Endothelial cell of umbilical vein (primary cell): Measurements from ENCODE around the gene FAM180A. TPM values are rescaled to one million over a fixed set of nuclear protein-coding genes. Genes with fewer than 3 reads are reported as not detected.

Source experiments
- BruUV-seq: library from RNA; stranded (reverse); fragments of 400-500 nt; replicated peaks from 2 replicates; lab custom pipeline; 2021; lab: Mats Ljungman, UMichigan
- CTCF ChIA-PET: fragments of 300-600, 350-600 bp; sonication (Branson Sonifier 250); formaldehyde crosslinking; loops from one replicate; lab custom pipeline; 2021; ENCODE audit warnings: antibody characterized with exemption, inconsistent platforms; lab: Charles Lee
- POLR2A ChIA-PET: fragments of 300-600, 350-600 bp; sonication (Branson Sonifier 250); formaldehyde crosslinking; loops from one replicate; lab custom pipeline; 2021; ENCODE audit warnings: antibody characterized with exemption, inconsistent platforms; lab: Charles Lee
- DNase-seq: peaks from one replicate; pipeline ENCODE4 v3.0.0-alpha.2; 2011; ENCODE audit warnings: low read depth, low spot score
- FAIRE-seq: peaks from 2 replicates; lab custom pipeline; 2011; peaks lifted over from hg19 to GRCh38; lab: Jason Lieb, UNC
- H2AFZ ChIP-seq: 2 replicates; pipeline ENCODE4 v1.6.0; 2012; ENCODE audit warnings: low read depth, low read length, control low read depth, inconsistent platforms
- H3K27ac ChIP-seq: 2 replicates; pipeline ENCODE4 v1.5.1; 2011; ENCODE audit warnings: low read depth, mild to moderate bottlenecking, control low read depth, low read length, moderate library complexity; ENCODE audit not compliant: insufficient read depth
- H3K27me3 ChIP-seq, 2 experiments: 2 replicates each; pipeline versions ENCODE4 v1.6.0 to v1.6.1; 2011; ENCODE audit warnings: low read length in 2 of 2, mixed read lengths in 1 of 2; ENCODE audit not compliant: control insufficient read depth in 2 of 2, insufficient read depth in 2 of 2
- H3K36me3 ChIP-seq, 2 experiments: 2 replicates in 1 of 2; 3 replicates in 1 of 2; pipeline ENCODE4 v1.5.1; 2011; ENCODE audit warnings: low read length in 2 of 2, mild to moderate bottlenecking in 1 of 2, moderate library complexity in 1 of 2; ENCODE audit not compliant: control insufficient read depth in 2 of 2, insufficient read depth in 2 of 2; ENCODE audit errors: extremely low read depth in 1 of 2
- H3K4me1 ChIP-seq: 3 replicates; pipeline ENCODE4 v1.5.1; 2011; ENCODE audit warnings: mild to moderate bottlenecking, low read length; ENCODE audit not compliant: control insufficient read depth, insufficient read depth; ENCODE audit errors: extremely low read depth
- H3K4me2 ChIP-seq: 2 replicates; pipeline ENCODE4 v1.6.1; 2011; ENCODE audit warnings: low read length, control low read depth, mixed read lengths; ENCODE audit not compliant: insufficient read depth
- H3K4me3 ChIP-seq, 3 experiments: fragments of 200-600 bp in 1 of 3; sonication (generic), shearing (Covaris generic) in 1 of 3; replicated peaks in 1 of 3; 2 replicates each; pipeline ENCODE4 v1.5.1; 2011 to 2016; ENCODE audit warnings: control low read depth in 3 of 3, low read length in 3 of 3, mild to moderate bottlenecking in 2 of 3, inconsistent platforms in 1 of 3, low read depth in 1 of 3, moderate library complexity in 1 of 3; ENCODE audit not compliant: insufficient read depth in 1 of 3
- H3K79me2 ChIP-seq: 2 replicates; pipeline ENCODE4 v1.6.0; 2012; ENCODE audit warnings: low read length, inconsistent platforms; ENCODE audit not compliant: control insufficient read depth, insufficient read depth
- H3K9ac ChIP-seq: replicated peaks from 2 replicates; pipeline ENCODE3; 2011; ENCODE audit warnings: low read length, control low read depth; ENCODE audit not compliant: insufficient read depth; ENCODE audit errors: extremely low read depth
- H3K9me1 ChIP-seq: replicated peaks from 3 replicates; pipeline ENCODE4 v1.6.0; 2011; ENCODE audit warnings: mild to moderate bottlenecking, low read length; ENCODE audit not compliant: control insufficient read depth, insufficient read depth; ENCODE audit errors: extremely low read depth
- H3K9me3 ChIP-seq: replicated peaks from 2 replicates; pipeline ENCODE4 v1.5.1; 2012; ENCODE audit warnings: low read length, inconsistent platforms; ENCODE audit not compliant: control insufficient read depth, insufficient read depth
- H4K20me1 ChIP-seq: replicated peaks from 2 replicates; pipeline ENCODE3; 2011; ENCODE audit warnings: mild to moderate bottlenecking, low read length; ENCODE audit not compliant: control insufficient read depth, insufficient read depth; ENCODE audit errors: extremely low read depth
- CTCF ChIP-seq, 2 donors: IDR thresholded peaks; 1 replicate in 1 of 2; 2 replicates in 1 of 2; pipeline ENCODE4 v1.5.1; 2011; ENCODE audit warnings: low read length in 2 of 2, mild to moderate bottlenecking in 2 of 2, moderate library complexity in 2 of 2, control low read depth in 1 of 2, inconsistent platforms in 1 of 2, low read depth in 1 of 2; ENCODE audit not compliant: insufficient read depth in 1 of 2; ENCODE audit errors: extremely low read depth in 1 of 2
- FOS ChIP-seq: IDR thresholded peaks from 2 replicates; pipeline ENCODE4 v1.6.1; 2011; ENCODE audit warnings: mild to moderate bottlenecking, low read length, moderate library complexity, borderline replicate concordance; ENCODE audit not compliant: insufficient read depth
- JUN ChIP-seq: IDR thresholded peaks from 2 replicates; pipeline ENCODE4 v1.6.1; 2011; ENCODE audit warnings: borderline replicate concordance, low read depth; ENCODE audit not compliant: insufficient read length, insufficient read depth
- MAX ChIP-seq: IDR thresholded peaks from 2 replicates; pipeline ENCODE4 v1.6.1; 2011; ENCODE audit not compliant: insufficient read depth, insufficient read length
- MYC ChIP-seq: IDR thresholded peaks from one replicate; pipeline ENCODE4 v1.6.1; 2011; ENCODE audit warnings: mild to moderate bottlenecking, low read depth, low read length
- POLR2A ChIP-seq: IDR thresholded peaks from 2 replicates; pipeline ENCODE4 v1.6.1; 2012; ENCODE audit warnings: low read depth, mild to moderate bottlenecking, control low read depth, low read length
- dilution Hi-C: fragments of 300-500 bp; cut with MboI; formaldehyde crosslinking; loops from one replicate; pipeline ENCODE4 v1.15.0; 2019; ENCODE audit warnings: low sequenced_read_pairs; ENCODE audit not compliant: extremely low pct_ligation_motif_present
- intact Hi-C: fragments of 100-400 bp; cut with micrococcal nuclease; formaldehyde crosslinking; loops from one replicate; pipeline ENCODE4 v1.10.0; 2022
- polyA plus RNA-seq, 4 experiments: library from polyadenylated mRNA; depleted of rRNA in 3 of 4; stranded (reverse) in 3 of 4; unstranded in 1 of 4; fragments of >200 nt; gene quantifications; 2 replicates each; pipeline versions ENCODE4 v1.2.1 to v1.2.3, GENCODE V29; 2011 to 2012; ENCODE audit warnings: missing spikeins in 1 of 4
- total RNA-seq: library from RNA; stranded (reverse); gene quantifications from 2 replicates; pipeline ENCODE4 v1.2.3, GENCODE V29; 2021

FAM180A gene
- total and polyA plus RNA-seq, 2 donors (not counting 3 experiments of a cell fraction or from before 2014, with no cell fraction given), result not detected

GRCh38 chr7:135710417-135711138 lies 38.0 kb downstream of the FAM180A start:
- Histone ChIP-seq H3K79me2 (no peaks in the 10 kb centered on the region), H2AFZ (peak overlapping the region; percentile 18), H3K27ac (no peak overlapping the region), H3K36me3 (no peaks in the 10 kb centered on the region), H3K9me1 (no peaks in the 10 kb centered on the region), H3K4me1 (peaks cover 18% of the 10 kb centered on the region), H4K20me1 (no peaks in the 10 kb centered on the region), H3K4me3 (no peak overlapping the region), H3K9ac (no peak overlapping the region), H3K27me3 (no peaks in the 10 kb centered on the region), H3K9me3 (no peaks in the 10 kb centered on the region), H3K4me2 (no peak overlapping the region)
- intact Hi-C loops (loop anchor here (5.0 kb wide), 2 partner anchors 37 to 87 kb away; partner anchors contain the start of gene FAM180A), dilution Hi-C loops (no loop called here)
- TF ChIP-seq POLR2A (no peak), CTCF (IDR thresholded peaks at IDR 0.05; ENCODE audit: extremely low read depth in 1 of 2, insufficient read depth in 1 of 2, low read depth in 1 of 2, low read length in 2 of 2) (peak; percentile 31 to 66), FOS (no peak), JUN (no peak), MYC (no peak), MAX (no peak)
- FAIRE-seq, result no peak
- DNase-seq, result no peak
- BruUV-seq, result no TSS peak
- ChIA-PET CTCF (interaction anchor here (1.0 to 2.3 kb wide), 6 partner anchors 9 to 48 kb away, joined by 3 to 12 read pairs (median 5); no protein-coding TSS in a partner anchor), POLR2A (no interaction called here)
